ENCODE data around the gene NREP. TPM values are rescaled to one million over a fixed set of nuclear protein-coding genes. Genes with fewer than 3 reads are reported as not detected.

Gene NREP
- polyA plus RNA-seq, 1 donor from 2014 or later = 5.3 TPM

DNA sequence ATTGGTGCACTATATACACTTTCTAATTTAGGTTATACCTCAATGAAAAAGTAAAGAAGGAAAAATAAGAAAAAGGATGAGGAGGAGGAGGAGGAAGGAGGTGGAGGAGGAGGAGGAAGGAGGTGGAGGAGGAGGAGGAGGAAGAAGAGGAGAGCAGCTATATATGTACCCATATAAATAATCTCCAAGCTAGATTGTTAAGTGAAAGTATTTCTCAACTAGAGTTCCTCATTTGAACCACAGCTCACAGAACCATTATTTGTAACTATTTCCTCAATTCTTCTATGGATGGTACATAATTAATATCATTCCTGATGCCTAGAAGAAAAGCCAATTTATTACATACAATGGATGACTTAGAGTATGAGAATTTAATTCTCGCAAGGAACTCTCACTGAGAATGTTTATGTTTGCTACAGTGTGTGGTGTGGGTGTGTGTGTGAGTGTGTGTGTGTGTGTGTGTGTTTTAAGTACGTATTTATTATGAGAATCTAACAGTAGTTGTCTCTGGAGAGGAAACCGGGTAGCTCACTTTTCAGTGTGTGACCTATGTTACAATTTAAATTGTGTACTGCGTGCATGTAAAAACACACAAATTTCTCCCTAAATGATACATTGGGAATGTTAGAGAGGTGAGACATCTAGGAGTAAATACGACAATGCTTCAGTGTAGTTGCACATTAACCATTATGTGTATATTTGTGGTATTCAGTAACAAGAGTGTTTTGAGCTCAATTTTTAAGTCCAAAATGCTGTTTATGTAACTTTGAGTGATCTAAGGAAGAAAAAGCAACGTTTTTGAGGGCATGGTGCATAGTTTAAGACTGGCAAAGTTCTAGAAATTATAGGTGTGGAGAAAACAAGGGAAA lies 20.2 kb upstream of the NREP start:
- Mint-ChIP-seq H3K36me3 (no peaks in the 10 kb centered on the region), H3K27ac (no peak overlapping the region), H3K27me3 (peaks cover 7% of the 10 kb centered on the region), H3K4me1 (no peaks in the 10 kb centered on the region), H3K9me3 (no peaks in the 10 kb centered on the region), H3K4me3 (no peak overlapping the region)

DNA sequence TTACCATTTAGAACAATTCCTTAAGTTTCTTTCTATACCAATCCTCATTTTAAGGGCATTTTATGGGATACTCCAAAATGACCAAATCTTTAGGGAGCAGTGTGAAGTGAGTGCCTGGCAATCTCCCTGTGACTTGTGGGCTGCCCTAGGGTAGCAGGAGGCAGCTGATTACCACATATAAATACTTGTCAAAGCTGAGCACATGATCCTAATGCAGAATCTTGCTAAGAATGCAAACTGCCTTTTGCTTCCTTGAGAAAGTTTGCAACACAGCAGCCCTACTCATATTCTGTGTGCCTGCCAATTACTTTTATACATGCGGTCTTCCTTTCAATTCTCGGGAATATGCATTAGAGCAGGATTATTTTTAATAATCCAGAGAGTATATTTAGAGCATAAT lies 18.2 kb upstream of the NREP start:
- Mint-ChIP-seq H3K9me3 (no peaks in the 10 kb centered on the region), H3K27me3 (peaks cover 9% of the 10 kb centered on the region), H3K27ac (no peak overlapping the region), H3K4me3 (no peak overlapping the region), H3K36me3 (no peaks in the 10 kb centered on the region), H3K4me1 (no peaks in the 10 kb centered on the region)

DNA sequence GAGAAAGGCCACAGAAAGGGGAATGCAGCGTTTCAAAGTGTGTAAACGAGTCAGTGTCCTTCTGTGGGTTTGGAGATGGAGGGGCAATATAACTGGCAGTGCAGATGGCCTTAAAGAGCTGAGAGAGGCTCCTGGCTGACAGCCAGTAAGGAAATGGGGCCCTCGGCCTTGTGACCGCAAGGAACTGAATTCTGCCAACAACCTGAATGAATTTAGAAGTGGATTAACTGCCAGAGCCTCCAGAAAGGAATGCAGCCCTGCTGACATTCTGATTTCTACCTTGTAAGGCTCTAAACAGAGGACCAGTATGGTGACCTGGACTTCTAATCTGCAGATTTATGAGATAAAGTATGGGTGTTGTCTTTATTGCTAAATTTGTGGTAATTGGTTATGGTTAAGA lies 17.5 kb upstream of the NREP start:
- Mint-ChIP-seq H3K27ac (no peak overlapping the region), H3K4me3 (no peak overlapping the region), H3K36me3 (no peaks in the 10 kb centered on the region), H3K27me3 (peaks cover 9% of the 10 kb centered on the region), H3K4me1 (no peaks in the 10 kb centered on the region), H3K9me3 (no peaks in the 10 kb centered on the region)

DNA sequence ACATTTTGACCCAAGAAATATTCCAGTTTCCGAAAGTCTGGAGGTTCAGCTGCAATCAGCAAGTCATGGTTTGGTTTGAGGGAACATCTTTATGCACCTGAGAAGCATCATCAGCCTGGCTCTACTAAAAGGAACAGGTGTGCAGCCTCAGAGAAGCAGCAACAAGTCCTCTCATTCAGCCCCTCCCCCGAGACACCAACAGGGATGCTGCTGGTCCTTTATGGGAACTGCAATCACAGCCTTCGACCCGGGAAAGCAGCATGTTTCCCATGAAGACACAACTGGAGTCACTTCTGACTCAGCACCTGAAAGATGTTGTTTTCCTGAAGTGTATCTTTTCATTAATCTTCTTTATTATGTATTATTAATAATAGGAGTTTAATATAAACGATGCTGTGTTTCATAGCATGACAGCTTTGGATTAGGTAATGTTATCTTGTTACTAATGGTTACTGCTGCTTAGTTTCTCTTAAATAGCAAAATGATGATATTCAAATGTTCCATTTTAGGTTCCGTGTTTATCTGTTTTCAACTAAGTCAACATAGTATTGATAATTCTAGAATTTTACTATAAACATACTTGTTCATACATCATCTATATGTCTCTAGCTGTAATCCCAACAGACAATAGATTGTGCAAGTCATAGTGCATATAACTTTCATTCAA lies 15.6 kb upstream of the NREP start:
- Mint-ChIP-seq H3K27me3 (peaks cover 9% of the 10 kb centered on the region), H3K9me3 (peaks cover 0 to 4% (median 0%) of the 10 kb centered on the region in 3 donors), H3K4me3 (no peak overlapping the region), H3K36me3 (no peaks in the 10 kb centered on the region), H3K27ac (no peak overlapping the region), H3K4me1 (no peaks in the 10 kb centered on the region)

DNA sequence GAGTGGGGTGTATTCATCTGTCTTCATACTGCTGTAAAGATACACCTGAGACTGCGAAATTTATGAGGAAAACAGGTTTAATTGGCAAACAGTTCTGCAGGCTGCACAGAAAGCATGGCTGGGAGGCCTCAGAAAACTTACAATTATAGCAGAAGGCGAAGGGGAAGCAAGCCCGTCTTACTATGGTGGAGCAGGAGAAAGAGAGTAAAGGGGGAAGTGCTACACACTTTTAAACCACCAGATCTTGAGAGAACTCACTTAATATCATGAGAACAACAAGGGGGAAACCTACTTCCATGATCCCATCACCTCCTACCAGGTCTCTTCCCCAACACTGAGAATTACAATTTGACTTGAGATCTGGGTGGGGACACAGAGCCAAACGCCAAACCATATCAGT lies 12.5 kb upstream of the NREP start:
- Mint-ChIP-seq H3K4me1 (no peaks in the 10 kb centered on the region), H3K9me3 (peaks cover 0 to 4% (median 0%) of the 10 kb centered on the region in 3 donors), H3K36me3 (no peaks in the 10 kb centered on the region), H3K27me3 (peaks cover 15% of the 10 kb centered on the region), H3K27ac (no peak overlapping the region), H3K4me3 (no peak overlapping the region)

DNA sequence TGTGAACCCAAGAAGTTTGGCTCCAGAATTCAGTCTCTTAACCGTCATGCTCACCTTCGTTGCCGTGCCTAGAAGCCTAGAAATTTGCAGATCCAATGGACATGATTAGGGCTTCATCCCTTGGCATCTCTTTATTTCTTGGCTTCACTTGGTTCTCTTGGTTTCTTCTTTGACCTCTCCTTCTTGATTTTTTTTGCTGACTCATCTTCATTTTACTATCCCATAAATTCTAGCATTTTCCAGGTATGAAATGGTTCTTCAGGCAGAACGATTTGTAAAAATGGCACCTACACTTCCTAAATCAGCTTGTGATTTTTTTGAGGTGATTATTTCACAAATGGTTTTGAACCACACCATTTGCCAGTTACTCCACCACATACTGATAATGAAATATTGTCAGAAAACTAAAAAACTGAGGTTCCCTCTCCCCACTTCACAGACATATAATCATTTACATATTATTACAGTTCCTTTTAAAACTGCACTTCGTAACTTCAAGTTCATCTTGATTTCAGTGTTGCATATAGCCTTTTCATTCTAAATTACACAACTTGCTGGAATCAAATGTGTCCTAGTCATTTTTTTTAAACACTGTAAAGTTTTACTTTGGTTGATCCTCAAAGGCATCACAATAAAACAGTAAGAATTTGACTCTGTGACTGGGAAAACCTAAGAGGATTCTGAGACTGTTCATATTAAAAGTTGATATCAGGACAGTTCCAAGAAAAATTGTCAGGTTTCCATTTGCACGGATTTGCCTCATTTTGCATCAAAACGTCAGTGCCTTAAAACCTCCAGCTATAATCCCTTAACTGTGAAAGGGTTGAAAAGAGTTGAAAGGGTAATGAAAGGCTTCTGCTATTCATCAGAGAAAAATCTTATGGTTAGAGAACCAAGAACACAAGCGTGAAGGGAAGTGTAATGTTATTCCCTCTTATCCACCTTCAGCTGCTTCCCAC lies 8.9 kb upstream of the NREP start:
- Mint-ChIP-seq H3K9me3 (peaks cover 2 to 4% (median 4%) of the 10 kb centered on the region in 3 donors), H3K36me3 (peaks cover 1% of the 10 kb centered on the region), H3K27ac (no peak overlapping the region)

DNA sequence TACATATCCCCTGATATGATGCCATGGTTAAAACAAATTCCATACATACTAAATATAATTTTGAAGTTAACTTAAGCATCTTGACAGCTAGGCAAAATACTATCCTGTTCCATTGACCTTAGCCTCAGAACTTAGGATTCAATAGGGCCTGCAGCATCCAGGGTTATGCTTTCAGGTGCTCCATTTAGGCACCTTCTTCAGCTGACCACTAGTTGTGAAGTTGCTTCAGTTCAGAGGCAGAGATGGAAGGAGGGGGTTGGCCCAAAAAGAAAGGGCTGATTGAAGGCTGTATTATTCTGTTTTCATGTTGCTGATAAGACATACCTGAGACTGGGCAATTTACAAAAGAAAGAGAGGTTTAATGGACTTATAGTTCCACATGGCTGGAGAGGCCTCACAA lies 7.0 kb upstream of the NREP start:
- Mint-ChIP-seq H3K27ac (no peak overlapping the region), H3K27me3 (peaks cover 14% of the 10 kb centered on the region), H3K9me3 (peaks cover 2 to 4% (median 4%) of the 10 kb centered on the region in 3 donors), H3K4me3 (no peak overlapping the region), H3K36me3 (peaks cover 1% of the 10 kb centered on the region), H3K4me1 (no peaks in the 10 kb centered on the region)

More for the DNA sequence above, 8.9 kb upstream of the NREP start:
- H3K4me1 Mint-ChIP-seq = no peaks in the 10 kb centered on the region
- no peak overlapping the region for H3K4me3 Mint-ChIP-seq
- peaks cover 14% of the 10 kb centered on the region for H3K27me3 Mint-ChIP-seq

DNA sequence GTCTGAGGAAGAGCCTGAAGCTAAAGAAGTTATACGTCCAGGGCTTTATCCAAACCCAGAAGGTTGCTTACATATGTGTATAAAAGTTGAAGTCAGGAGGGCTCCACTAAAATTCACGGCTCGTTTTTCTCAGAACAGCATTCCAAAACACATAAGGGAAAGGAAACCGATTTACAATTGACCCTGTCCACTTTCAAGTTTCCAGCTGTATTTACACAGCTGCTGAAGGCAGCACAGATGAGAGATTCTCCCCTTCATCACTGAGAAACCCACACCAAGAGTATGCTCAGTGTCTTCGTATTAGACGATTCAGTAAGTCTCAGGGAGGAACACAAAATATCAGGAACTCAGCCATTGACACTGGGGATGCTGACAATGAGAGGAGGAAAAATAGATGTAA lies 5.9 kb upstream of the NREP start:
- Mint-ChIP-seq H3K27me3 (peaks cover 11% of the 10 kb centered on the region), H3K36me3 (peaks cover 1% of the 10 kb centered on the region), H3K4me3 (no peak overlapping the region), H3K27ac (peak overlapping the region in 1 of 3 donors; percentile 4), H3K4me1 (peaks cover 0 to 6% (median 3%) of the 10 kb centered on the region in 3 donors), H3K9me3 (peaks cover 0 to 4% (median 2%) of the 10 kb centered on the region in 3 donors)

DNA sequence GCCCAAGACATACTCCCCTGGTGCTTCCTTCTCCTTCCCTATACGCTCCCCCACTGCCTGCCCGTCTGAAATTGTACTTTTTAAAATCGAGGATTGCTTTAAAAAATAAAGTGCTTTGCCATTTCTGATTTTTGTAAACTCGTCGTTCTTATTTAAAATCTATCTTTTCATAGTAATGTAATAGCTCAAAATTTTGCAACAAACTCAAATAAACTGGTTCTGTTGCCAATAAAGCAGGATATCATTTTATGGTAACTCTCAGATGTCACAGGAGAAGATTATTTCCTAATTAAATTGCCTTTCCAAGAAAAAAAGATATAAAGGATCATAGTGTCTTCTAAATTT lies 1.3 kb upstream of the NREP start:
- Mint-ChIP-seq H3K9me3 (peaks cover 0 to 2% (median 0%) of the 10 kb centered on the region in 3 donors), H3K27me3 (peaks cover 11% of the 10 kb centered on the region), H3K4me3 (peak overlapping the region; percentile 89 to 94 (median 90)), H3K36me3 (no peaks in the 10 kb centered on the region), H3K4me1 (peaks cover 6 to 19% (median 12%) of the 10 kb centered on the region in 3 donors), H3K27ac (peak overlapping the region in 2 of 3 donors; percentile 80 to 83)

DNA sequence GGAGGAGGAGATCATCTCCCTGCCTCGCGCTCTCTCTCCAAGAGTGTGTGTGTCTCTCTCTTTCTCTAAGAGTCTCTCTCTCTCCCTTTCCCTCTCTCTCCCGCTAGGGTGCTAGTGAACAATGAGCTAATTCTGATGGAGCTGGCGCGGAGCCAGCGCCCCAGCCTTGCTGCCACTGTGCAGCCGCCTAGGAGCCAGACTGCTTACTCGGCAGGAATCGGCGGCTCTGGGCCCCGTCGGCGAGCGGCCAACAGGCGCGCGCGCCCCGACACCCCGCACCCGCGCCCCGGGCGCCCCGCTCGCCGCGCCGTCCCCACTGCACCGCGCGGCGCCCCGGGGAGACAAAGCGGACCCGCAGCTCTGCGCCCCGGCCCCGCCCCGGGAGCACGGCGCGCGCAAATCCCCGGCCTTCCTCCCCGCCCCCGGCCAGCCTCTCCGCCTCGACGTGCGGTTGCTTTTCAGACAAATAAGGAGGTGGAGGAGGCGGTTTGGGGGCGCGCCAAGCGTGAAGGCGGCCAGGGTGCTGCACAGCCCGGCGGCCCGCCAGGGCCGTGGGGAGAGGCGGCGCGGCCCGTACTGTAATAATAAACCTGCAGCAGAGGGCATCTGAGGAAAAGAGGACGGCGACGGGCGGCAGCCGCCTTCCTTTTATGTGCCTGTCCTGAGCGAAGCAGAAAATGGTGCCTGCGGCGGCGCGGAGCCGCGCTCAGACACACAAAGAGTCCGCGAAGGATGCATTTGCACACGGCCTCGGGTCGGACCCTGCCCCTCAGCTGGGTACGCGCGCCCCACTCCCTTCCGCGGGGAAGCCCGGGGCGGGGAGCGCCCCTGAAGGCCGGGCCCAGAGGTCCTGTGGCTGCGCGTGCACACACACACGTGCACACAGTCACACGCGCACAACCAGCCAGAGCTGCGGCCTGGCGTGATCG lies 625 bp upstream of the NREP start:
- Mint-ChIP-seq H3K27me3 (peaks cover 9% of the 10 kb centered on the region), H3K4me1 (peaks cover 6 to 19% (median 12%) of the 10 kb centered on the region in 3 donors), H3K27ac (peak overlapping the region in 2 of 3 donors; percentile 80 to 83), H3K9me3 (peaks cover 0 to 2% (median 0%) of the 10 kb centered on the region in 3 donors), H3K36me3 (peaks cover 2% of the 10 kb centered on the region), H3K4me3 (peak overlapping the region; percentile 89 to 94 (median 91))

DNA sequence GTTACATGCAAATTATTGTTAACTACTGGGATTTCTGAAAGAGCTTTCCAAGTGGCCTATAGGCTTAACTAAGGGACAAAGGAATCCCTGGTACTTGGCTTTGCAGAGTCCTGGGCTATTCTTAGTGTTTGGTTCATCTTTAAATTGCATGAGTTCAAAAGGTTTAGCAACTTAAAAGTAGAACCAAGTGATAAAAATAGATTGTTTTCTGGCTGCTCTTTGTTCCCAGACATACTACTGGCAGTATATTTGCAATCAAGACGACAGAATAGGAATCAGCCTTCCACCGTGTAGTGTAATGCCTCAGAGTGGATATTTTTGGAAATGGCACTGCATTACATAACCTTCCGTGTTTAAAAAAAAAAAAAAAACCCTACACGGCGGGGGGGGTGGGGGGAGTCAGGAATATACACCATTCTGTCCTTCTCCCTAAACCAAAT lies 1.0 kb downstream of the NREP start:
- H3K36me3 Mint-ChIP-seq = peaks cover 2% of the 10 kb centered on the region
- H3K27me3 Mint-ChIP-seq = peaks cover 6% of the 10 kb centered on the region
- H3K4me3 Mint-ChIP-seq = peak overlapping the region in 3 of 4 donors; percentile 89 to 93 (median 89)
- H3K9me3 Mint-ChIP-seq = no peaks in the 10 kb centered on the region
- peaks cover 6 to 19% (median 12%) of the 10 kb centered on the region in 3 donors for H3K4me1 Mint-ChIP-seq
- peak overlapping the region in 1 of 3 donors; percentile 83 for H3K27ac Mint-ChIP-seq

DNA sequence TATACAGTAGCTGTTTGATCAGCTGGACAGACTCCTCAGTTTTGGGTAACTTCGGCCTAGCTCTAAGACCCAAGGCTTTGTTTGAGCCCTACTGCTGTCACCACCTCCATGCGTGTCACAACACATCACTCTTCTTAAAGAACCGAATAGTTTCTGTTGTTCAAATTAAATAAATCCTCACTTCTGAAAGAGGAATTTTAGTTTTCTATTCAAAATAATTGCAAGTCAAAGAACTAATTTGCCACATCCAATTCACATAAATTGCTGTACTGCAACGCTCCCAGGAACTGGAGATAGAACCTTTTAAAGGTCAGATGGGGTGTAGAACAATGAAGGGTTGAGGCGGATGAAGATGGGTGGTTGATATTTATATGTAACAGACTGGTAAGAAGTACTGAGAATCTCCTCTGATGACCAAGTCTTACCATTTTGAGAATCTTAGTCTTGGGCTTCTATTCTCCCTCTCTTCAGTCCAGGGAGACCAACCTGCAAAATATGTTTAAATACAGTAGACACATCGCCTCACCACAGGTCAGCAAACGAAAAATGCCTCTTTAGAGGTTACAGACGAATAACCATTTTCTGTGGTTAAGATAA lies 1.6 kb downstream of the NREP start:
- Mint-ChIP-seq H3K4me1 (peaks cover 6 to 19% (median 12%) of the 10 kb centered on the region in 3 donors), H3K36me3 (peaks cover 2% of the 10 kb centered on the region), H3K27me3 (peaks cover 6% of the 10 kb centered on the region), H3K9me3 (no peaks in the 10 kb centered on the region), H3K27ac (no peak overlapping the region), H3K4me3 (peak overlapping the region in 2 of 4 donors; percentile 12 to 89)

DNA sequence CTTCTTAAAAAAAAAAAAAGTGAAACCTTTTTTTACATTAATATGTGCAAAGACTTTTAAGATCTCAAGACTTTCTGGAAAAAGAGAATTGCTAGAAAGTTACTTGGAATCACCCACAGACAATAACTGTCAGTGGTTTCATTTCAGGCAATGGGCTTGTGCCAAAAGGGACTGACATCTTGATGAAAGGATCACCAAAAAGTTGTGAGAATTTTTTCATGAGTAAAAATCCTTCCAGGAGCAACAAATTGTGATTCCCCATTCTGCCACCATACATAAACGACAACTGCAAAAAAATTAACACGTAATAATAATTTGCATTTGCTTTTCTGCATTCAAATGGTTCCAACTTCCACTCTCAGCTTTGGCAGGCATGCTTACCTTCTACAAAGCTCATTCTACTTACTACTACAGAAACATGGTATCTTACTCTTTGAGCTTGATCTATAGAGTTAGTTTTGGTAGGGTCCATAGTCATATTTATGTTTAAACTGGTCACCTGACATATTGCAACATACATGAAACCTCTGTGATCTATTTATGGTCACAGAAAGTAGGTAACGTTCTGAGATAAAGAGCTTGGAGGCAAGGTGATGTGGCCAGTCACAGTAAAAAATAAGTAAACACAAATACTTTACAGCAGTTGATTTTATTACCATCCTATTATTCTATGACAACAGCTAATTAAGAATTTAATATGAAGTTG lies 3.0 kb downstream of the NREP start:
- Mint-ChIP-seq H3K4me3 (no peak overlapping the region), H3K4me1 (peaks cover 6 to 19% (median 12%) of the 10 kb centered on the region in 3 donors), H3K27me3 (peaks cover 6% of the 10 kb centered on the region), H3K36me3 (peaks cover 2% of the 10 kb centered on the region), H3K27ac (no peak overlapping the region), H3K9me3 (no peaks in the 10 kb centered on the region)
